AG10803 (cell line): ENCODE data around the gene LRRC51.

ENCODE experiments used
- DNase-seq: peaks from one replicate; pipeline ENCODE4 v3.0.0; 2010; ENCODE audit warnings: low read depth
- H3K4me3 ChIP-seq: 2 replicates; pipeline ENCODE4 v1.5.1; 2011; ENCODE audit warnings: mild to moderate bottlenecking, low read length, control low read depth
- TF ChIP-seq, protein P1 (sequence below): conservative IDR thresholded peaks from 2 replicates; pipeline ENCODE4 v1.5.1; 2011; ENCODE audit warnings: mild to moderate bottlenecking, low read length, control low read depth, inconsistent platforms

Gene LRRC51, protein sequence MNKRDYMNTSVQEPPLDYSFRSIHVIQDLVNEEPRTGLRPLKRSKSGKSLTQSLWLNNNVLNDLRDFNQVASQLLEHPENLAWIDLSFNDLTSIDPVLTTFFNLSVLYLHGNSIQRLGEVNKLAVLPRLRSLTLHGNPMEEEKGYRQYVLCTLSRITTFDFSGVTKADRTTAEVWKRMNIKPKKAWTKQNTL

DNA sequence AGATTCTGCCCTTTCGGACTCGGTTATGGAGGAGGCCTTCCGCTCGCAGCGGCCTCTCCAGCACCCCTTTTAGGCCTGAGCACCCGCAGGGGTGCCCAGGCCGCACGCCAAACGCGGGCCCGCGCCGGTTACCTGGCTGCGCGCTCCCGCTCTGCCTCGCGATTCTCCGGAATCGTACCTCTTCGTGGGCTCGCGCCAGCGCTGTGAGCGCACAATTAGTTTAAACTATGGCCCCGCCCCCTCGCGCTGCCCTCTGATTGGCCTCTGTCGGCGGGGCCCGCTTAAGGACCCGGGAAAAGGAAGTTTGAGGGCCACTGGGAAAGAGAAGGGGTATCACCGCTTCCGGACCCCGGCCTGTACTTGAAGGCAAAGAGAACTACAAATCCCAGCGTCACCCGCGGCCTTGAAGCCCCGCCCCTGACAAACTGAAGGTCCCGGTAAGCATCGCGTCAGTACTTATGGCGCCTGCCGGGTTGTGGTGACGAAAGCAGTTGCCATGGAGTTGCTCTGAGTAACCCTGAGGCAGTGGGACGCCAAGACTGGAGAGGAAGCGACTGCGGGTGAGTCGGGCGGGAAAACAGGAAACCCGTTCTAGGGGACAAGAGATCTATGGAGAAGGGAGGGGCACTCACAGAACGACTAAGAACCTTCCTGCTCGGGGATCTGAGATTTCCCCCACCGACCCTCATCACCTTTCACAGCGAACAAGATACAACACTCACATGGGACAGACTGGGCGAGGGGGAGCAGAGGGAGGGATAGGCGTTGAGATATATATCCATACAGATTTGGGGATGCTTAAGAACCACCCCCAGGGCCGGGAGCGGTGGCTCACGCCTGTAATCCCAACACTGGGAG, at the start of gene LRRC51, which contains the start of gene NUMA1:
LRRC51 (plus strand) TSS at position 525 of the 858 bp plus-strand sequence. CDS start 8,234 bp downstream, outside the sequence.
NUMA1 (minus strand) TSS at position 217 of the 858 bp plus-strand sequence. CDS start 44,599 bp downstream, outside the sequence.
- peak; percentile 100 for DNase-seq
- TF ChIP-seq, protein P1, sequence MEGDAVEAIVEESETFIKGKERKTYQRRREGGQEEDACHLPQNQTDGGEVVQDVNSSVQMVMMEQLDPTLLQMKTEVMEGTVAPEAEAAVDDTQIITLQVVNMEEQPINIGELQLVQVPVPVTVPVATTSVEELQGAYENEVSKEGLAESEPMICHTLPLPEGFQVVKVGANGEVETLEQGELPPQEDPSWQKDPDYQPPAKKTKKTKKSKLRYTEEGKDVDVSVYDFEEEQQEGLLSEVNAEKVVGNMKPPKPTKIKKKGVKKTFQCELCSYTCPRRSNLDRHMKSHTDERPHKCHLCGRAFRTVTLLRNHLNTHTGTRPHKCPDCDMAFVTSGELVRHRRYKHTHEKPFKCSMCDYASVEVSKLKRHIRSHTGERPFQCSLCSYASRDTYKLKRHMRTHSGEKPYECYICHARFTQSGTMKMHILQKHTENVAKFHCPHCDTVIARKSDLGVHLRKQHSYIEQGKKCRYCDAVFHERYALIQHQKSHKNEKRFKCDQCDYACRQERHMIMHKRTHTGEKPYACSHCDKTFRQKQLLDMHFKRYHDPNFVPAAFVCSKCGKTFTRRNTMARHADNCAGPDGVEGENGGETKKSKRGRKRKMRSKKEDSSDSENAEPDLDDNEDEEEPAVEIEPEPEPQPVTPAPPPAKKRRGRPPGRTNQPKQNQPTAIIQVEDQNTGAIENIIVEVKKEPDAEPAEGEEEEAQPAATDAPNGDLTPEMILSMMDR = no peak
- peak within 1 kb of the TSS; percentile 82 for H3K4me3 ChIP-seq

DNA sequence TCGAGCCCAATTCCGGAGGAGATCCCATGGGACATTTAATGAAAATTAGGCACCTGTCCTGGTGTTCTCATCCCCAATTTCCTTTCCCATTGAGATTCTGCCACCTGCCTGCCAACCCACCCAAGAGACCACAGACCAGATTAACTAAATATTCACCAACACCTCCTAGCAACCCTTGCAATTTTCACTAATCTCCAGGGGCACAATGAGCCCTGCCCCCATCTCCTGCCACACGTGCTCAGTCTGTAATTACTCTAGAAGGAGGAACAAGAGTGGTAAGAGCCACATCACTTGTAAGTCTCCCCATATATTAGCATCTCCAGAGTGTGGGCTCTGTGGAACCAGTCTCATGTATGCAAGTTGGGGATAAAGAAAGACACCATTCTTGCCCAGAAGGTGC, 44.0 kb upstream of the LRRC51 start:
- no peak for DNase-seq
- TF ChIP-seq, protein P1 = no peak

DNA sequence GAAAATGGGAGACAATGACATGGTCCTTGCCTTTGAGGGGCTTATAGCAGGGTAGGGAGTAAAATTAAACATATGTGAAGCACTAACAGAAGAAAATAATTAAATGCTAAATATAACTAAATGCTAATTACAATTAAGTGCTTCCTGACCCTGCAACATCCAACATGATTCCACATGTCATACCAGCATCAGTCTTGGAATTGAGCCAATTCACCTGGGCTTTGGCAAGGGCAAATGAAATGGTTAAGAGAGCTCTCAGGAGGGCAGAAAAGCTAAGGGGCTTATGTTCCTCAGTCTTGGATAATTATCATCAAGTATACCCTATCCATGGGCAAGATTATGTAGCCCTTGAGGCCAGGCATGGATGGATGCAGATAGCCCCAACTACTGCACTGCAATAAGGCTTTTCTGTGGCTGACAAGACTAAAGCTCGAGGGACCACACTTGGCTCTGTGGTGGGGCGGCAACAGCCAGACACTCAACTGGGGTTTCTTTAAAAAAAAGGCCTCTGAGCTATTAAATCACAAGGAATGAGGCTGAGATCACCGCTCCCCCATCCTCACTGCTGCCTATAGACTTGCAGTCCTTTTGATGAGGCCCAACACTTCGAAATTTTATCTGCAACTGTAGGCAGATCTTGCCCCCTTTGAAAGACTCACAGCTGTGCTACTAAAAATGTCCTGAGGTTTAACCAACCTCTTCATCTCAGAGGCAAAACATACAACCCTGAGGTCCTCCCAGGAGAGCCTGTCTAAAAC, 42.9 kb upstream of the LRRC51 start:
- TF ChIP-seq, protein P1 = no peak; the same call in 1 of the 2 replicates
- no peak for DNase-seq
- H3K4me3 ChIP-seq = peak overlapping the region; percentile 95

More for the DNA sequence above, 44.0 kb upstream of the LRRC51 start:
- no peak overlapping the region for H3K4me3 ChIP-seq

DNA sequence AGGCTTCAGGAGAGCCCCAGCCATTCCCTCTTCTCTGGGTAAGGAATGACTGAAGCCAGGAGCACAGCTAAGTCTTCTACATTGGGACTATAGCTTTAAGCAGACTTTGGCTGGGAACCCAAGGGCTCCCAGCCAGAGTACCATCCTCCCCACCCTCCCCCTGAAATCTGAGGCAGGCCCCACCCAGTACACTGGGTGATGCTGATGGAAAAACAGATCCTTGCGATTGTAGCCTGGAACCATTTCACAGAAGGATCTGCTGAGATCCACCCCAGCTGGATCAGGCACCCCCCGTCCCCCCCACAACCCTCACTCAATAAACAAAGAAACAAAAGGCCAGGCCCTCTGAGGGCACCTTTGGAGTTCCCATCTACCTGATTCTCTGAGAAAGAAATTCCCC, 42.2 kb upstream of the LRRC51 start:
- peak overlapping the region; percentile 95 for H3K4me3 ChIP-seq
- peak; percentile 78 for DNase-seq
- TF ChIP-seq, protein P1 = no peak

DNA sequence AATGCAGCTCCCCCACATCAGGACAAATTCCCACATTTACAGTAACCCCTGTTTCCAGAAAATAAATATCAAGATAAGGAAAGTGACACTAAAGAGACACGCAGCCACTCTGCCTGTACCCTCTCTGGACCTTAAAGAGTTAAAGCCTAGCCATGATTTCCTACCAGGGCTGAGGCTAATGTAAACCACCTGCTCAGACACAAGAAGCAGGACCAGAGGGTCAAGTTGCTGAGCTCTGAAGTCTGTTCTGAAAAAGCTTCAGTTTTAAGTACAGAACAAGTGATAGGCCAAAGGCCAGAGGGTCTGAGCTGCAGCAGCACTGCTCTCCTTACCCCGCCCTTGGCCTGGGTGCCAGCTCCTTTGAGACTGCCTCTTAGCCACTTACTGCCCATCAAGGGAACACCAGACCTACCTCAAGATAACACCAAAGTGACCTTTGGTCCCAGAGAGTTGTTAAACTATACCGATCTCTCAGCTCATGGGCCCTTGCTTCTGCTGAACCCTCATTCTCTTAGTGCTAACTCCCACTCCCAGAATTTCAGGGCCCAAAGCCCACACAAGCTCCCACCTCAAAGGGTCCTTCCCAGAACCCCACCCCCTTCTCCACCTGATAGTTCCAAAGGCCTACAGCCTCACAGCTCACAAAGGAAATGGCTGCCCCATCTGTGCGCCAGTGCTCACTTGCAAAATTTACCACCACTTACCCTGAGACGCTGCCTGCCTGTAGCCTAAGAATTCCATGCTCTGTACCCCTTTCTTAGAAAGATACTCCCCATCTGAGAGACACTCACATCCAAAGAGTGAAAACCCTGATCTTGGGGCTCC, 41.4 kb upstream of the LRRC51 start:
- peak overlapping the region; percentile 95 for H3K4me3 ChIP-seq
- TF ChIP-seq, protein P1 = no peak
- peak; percentile 61 for DNase-seq

DNA sequence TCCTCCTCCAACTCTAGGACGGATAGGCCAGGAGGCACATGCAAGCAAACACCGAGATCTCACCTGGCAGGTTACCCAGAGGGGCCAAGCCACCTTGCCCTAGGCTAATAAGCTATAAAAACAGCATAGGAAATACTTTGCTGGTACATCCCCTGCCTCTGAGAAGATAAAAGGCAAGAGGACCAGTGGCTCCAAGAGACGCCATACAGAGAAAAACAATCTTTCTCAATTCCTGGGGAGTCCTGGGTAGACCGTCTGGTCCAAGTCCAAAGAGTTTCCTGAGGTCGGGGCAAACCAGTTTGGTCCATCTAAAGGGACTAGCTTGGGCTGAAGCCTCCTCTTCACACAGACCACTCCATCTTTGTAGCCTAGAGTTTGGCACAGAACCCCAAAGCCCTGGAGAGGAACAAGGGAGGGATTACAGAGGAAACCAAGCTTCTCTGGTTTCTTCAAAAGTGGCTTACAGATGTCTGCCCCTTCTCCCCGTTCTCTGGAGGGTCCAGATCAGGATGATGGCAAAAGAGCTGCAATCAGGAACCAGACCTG, 40.7 kb upstream of the LRRC51 start:
- no peak for DNase-seq
- H3K4me3 ChIP-seq = peak overlapping the region; percentile 95
- TF ChIP-seq, protein P1 = no peak
